AG04449 (cell line): Measurements from ENCODE around the gene ATG16L1.
"Not testable (repeated sequence)": the region's sequence is repeated elsewhere in the genome, so short reads cannot be mapped to it uniquely, and the experiment has no call there.

ENCODE experiments used
- CTCF ChIA-PET: fragments of 350-600 bp; formaldehyde crosslinking; extraction: SDS; loops from one replicate; lab custom pipeline; 2021; ENCODE audit warnings: antibody characterized with exemption; lab: Yijun Ruan, JAX
- POLR2A ChIA-PET: fragments of 400-600, 350-600 bp; formaldehyde crosslinking; extraction: SDS; loops from one replicate; lab custom pipeline; 2020; ENCODE audit warnings: antibody characterized with exemption, inconsistent platforms; lab: Yijun Ruan, JAX
- DNase-seq: peaks from one replicate; pipeline ENCODE4 v3.0.0-alpha.2; 2010; ENCODE audit warnings: low read depth, low spot score
- H3K4me3 ChIP-seq: 2 replicates; pipeline ENCODE4 v1.5.1; 2011; ENCODE audit warnings: low read depth, mild to moderate bottlenecking, control low read depth, low read length
- TF ChIP-seq, protein P1 (sequence below): IDR thresholded peaks from one replicate; pipeline ENCODE4 v1.5.1; 2011; ENCODE audit warnings: mild to moderate bottlenecking, moderate library complexity, low read length, control low read depth, inconsistent platforms; ENCODE audit not compliant: insufficient read depth; ENCODE audit errors: missing control alignments

Gene ATG16L1

DNA sequence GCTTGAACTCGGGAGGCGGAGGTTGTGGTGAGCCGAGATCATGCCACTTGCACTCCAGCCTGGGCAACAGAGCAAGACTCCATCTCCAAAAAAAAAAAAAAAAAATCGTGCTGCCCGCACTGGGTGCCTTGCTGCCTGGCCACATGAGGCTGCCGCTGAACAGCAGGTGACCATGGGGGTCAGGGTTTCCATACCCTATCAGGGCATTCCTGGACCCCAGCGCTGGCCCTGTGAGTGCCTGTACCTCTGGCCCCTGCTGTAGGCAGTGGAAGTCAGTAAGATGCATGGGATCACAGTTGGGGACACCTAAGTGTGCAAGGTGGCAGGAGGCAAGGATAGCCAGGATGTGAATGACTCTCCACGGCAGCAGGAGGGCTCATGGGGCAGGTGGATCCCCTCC, 75.0 kb downstream of the ATG16L1 start:
- TF ChIP-seq, protein P1, sequence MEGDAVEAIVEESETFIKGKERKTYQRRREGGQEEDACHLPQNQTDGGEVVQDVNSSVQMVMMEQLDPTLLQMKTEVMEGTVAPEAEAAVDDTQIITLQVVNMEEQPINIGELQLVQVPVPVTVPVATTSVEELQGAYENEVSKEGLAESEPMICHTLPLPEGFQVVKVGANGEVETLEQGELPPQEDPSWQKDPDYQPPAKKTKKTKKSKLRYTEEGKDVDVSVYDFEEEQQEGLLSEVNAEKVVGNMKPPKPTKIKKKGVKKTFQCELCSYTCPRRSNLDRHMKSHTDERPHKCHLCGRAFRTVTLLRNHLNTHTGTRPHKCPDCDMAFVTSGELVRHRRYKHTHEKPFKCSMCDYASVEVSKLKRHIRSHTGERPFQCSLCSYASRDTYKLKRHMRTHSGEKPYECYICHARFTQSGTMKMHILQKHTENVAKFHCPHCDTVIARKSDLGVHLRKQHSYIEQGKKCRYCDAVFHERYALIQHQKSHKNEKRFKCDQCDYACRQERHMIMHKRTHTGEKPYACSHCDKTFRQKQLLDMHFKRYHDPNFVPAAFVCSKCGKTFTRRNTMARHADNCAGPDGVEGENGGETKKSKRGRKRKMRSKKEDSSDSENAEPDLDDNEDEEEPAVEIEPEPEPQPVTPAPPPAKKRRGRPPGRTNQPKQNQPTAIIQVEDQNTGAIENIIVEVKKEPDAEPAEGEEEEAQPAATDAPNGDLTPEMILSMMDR: no peak
- CTCF ChIA-PET: no interaction called here
- no peak for DNase-seq
- POLR2A ChIA-PET: interaction anchor here (0.7 kb wide), 1 partner anchor 14 kb away, joined by 3 read pairs; no protein-coding TSS in a partner anchor
- no peak overlapping the region for H3K4me3 ChIP-seq

DNA sequence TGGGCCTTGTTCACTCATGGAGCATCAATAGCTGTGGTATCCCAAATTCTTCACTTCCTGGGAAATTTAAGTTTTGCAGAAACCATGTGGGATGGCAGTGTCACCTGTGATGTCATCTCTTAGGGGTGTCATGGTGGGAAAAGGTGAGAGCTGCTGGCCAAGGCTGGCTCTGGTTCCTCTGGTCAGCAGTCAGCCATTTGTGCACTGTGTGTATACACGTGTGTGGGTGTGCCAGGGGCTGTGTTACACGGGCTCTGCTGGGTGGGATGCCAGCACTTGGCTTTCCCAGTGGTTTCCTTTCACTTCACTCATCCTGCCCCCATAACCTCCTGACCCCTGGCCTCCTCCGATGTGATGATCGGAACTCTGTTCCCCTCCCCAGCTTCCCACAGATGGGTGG, 77.4 kb downstream of the ATG16L1 start:
- ChIA-PET CTCF (no interaction called here), POLR2A (no interaction called here)
- TF ChIP-seq, protein P1: no peak
- no peak for DNase-seq
- H3K4me3 ChIP-seq: no peak overlapping the region

DNA sequence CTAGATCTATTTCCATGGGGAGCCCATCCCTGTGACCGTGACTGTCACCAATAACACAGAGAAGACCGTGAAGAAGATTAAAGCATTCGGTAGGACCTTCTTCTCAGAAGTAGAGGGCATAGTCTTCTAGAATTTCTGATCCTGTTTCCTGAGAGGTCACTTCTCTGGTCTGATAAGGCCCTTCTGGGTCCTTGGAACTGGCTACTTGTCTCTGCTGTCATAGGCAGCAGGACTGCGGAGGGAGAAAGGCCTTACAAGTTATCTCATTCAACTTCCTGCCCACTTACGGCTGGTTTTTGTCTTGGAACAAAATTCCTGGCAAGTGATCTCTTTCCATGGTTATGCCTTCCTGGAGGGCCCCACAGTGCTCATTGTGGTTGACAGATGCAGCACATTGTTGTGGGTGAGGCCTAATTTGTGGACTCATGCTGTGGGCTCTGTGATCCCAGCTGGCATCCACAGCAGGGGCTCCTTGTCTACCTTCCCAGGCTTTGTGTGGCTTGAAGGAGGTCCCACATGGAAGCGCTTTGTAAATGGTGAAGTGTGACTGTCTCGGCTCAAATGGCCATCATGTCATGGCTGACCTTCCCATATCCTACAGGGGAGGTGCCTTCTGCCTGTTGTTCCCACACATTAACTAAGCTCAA, 78.1 kb downstream of the ATG16L1 start:
- CTCF ChIA-PET: no interaction called here
- POLR2A ChIA-PET: no interaction called here
- TF ChIP-seq, protein P1: no peak
- no peak for DNase-seq
- H3K4me3 ChIP-seq: no peak overlapping the region

DNA sequence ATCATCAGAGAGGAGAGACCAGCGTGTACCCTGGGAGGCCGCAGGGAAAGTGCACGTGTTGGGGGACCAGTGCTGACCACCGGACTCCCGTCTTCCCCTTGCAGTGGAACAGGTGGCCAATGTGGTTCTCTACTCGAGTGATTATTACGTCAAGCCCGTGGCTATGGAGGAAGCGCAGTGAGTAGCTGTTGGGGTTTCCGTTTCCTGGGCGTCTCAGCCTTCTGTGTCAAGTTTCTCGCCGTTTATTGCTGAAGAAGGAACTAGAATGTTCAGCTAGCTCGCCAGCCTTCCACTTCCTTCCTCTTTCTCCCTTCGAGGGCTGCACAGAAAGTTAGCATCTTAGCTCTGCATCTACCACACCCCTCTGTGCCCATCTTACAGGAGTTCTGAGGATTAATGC, 80.1 kb downstream of the ATG16L1 start:
- TF ChIP-seq, protein P1: no peak
- ChIA-PET POLR2A (no interaction called here), CTCF (interaction anchor here (1.2 to 1.7 kb wide), 2 partner anchors 19 to 22 kb away, joined by 3 to 5 read pairs; no protein-coding TSS in a partner anchor)
- H3K4me3 ChIP-seq: no peak overlapping the region
- DNase-seq: no peak

DNA sequence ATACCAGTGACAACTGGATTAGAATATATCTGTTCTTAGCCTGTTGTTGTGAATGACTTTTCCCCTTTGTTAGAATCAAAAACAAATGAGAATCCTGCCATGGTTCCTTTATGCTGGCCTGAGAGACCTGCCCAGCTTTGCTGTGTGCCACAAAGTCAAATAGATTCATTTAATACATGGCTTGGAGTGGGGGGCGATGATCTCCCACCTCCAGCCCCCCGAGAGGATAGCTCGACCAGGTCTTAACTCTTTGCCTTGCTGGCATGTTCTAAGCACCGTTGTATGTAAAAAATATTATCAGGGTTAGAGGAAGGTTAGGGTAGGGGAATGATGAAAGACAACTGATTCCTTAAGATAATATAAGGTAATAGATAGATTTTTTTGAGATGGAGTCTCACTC, 80.7 kb downstream of the ATG16L1 start:
- TF ChIP-seq, protein P1: no peak
- CTCF ChIA-PET: interaction anchor here (1.7 kb wide), 1 partner anchor 21 kb away, joined by 5 read pairs; no protein-coding TSS in a partner anchor
- DNase-seq: no peak
- POLR2A ChIA-PET: no interaction called here
- H3K4me3 ChIP-seq: no peak overlapping the region

DNA sequence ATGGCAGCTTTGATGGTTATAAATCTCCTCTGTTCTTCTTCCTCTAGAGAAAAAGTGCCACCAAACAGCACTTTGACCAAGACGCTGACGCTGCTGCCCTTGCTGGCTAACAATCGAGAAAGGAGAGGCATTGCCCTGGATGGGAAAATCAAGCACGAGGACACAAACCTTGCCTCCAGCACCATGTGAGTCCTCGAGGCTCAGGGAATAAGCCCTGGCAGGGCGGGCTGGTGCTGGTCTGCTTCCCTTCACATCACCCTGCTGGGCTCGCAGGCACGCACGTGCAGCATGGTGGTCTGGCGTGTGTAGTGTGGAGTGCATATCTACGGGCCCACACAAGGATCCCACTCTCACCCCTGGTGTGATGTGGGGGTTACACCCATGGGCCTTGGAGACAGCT, 83.4 kb downstream of the ATG16L1 start:
- no peak for DNase-seq
- no peak overlapping the region for H3K4me3 ChIP-seq
- TF ChIP-seq, protein P1: no peak
- CTCF ChIA-PET: interaction anchor here (1.3 kb wide), 1 partner anchor 19 kb away, joined by 5 read pairs; the partner anchor contains the start of gene DGKD
- POLR2A ChIA-PET: no interaction called here

DNA sequence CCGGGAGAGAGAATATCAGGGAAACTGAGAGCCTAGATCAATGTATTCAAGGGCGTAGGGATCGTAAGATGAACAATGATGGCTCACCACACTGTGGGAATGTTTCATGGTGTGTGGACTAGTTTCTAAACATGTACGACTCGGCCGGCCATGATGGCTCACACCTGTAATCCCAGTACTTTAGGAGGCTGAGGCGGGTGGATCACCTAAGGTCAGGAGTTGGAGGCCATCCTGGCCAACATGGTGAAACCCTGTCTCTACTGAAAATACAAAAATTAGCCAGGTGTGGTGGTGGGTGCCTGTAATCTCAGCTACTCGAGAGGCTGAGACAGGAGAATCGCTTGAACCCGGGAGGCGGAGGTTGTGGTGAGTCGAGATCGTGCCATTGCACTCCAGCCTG, 84.6 kb downstream of the ATG16L1 start:
- DNase-seq, POLR2A ChIA-PET, H3K4me3 ChIP-seq: not testable (repeated sequence)
- CTCF ChIA-PET: interaction anchor here (0.9 to 1.8 kb wide), 3 partner anchors 15 to 18 kb away, joined by 3 to 6 read pairs (median 5); partner anchors contain the start of gene DGKD
